HG03060 (cell line): ENCODE results near the gene NAV3.
"Not testable (repeated sequence)": the region's sequence is repeated elsewhere in the genome, so short reads cannot be mapped to it uniquely, and the experiment has no call there.

ENCODE experiments used
- ATAC-seq: cut with Tn5 transposase; IDR thresholded peaks from one replicate; pipeline ENCODE4 v1.9.1; 2021; ENCODE audit warnings: low read depth, moderate number of reproducible peaks; ENCODE audit not compliant: unreplicated experiment

NAV3 gene

DNA sequence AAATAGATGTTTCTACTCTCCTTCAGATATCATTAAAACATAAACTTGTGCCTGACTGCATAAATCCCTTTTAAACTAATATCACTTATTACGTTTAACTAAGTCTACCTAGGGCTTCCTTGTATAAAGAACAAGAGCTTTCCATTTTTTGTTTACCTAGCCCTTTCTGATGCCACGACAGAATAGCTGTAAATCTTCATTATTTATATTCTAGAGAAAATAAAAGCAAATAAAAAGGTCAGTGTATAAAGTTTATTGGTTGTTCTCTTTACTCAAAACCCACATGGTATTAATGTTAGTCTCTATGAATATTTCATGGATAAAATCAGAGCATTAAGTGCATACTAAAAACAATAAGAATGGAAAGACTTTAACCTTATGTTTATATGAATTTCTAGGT, 269.1 kb downstream of the NAV3 start:
- ATAC-seq, result no peak

DNA sequence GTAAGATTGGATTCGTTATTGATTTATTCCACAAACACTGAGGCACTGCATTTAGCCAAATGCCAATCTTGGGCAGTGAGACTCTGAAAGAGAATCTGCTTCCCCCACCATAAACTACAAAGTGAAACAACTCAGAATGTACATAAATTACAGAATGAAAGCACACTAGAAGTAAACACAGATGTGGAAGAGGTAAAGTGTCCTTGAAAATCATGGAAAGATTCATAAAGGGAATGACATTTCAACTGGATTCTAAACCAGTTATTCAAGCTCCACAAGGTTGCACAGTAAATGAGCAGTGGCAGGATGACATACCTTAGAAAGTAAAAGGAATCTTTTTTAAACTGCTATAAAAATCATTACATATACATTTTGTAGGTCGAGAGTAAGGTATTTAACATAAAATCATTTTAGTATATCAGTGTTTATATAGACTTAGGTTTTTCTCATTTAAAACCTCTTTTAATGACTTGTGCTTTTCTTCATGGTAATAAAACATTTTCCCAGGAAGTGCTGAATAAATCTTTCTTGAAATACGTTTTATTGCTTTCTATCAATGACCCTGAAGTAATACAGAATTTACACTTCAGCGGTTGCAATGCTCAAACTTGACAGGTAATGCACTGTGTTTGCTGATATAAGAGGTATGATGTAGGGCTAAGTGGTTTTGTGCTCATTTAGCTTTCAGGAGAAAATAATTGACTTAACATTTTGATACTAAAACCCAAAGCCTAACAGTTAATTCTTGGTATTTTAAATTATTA, 270.6 kb downstream of the NAV3 start:
- ATAC-seq, result no peak

DNA sequence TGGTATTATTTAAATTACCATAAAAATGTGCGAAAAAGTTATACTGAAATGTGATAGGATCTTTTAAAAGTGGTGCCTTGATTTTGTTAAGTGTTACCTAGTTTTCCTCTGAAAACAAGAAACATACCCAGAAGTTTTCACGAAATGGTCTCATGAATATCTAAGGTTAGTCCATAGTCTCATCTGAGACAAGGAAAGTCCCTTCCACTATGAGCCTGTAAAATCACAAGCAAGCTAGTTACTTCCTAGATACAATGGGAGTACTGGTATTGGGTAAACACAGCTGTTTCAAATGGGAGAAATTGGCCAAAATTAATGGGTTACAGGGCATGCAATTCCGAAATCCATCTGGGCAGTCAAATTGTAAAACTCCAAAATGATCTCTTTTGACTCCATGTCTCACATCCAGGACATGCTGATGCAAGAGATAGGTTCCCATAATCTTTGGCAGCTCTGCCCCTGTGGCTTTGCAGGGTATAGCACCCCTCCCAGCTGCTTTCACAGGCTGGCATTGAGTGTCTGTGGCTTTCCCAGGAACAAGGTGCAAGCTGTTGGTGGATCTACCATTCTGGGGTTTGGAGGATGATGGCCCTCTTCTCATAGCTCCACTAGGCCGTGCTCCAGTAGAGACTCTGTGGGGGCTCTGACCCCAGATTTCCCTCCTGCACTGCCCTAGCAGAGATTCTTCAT, 271.4 kb downstream of the NAV3 start:
- no peak for ATAC-seq

DNA sequence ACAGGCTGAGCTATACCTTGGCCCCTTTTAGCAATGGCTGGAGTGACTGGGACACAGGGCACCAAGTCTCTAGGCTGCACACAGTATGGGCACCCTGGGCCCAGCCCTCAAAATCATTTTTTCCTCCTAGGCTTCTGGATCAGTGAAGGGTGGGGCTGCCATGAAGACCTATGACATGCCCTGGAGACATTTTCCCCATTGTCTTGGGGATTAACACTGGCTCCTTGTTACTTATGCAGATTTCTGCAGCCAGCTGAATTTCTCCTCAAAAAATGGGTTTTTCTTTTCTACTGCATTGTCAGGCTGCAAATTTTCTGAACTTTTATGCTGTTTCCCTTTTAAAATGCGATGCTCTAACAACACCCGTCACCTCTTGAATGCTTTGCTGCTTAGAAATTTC, 272.1 kb downstream of the NAV3 start:
- ATAC-seq, result not testable (repeated sequence)

DNA sequence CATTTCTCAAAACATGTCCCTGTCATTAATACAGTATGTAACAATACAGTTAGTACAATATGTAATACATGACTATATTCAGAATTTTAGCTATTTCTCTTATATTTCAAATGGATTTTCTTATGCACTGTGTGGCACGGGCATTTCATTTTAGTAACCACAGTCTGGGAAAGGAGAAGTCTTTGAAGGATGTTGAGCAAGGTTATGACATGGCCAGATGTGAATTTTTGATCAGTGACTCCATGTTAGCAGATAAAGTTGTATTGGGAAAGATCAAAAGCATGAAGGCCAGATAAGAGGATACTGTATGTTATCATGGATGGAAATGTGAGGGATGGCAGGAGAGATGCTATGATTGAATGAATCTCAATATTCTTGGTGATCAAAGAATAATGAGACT, 285.2 kb downstream of the NAV3 start:
- no peak for ATAC-seq

DNA sequence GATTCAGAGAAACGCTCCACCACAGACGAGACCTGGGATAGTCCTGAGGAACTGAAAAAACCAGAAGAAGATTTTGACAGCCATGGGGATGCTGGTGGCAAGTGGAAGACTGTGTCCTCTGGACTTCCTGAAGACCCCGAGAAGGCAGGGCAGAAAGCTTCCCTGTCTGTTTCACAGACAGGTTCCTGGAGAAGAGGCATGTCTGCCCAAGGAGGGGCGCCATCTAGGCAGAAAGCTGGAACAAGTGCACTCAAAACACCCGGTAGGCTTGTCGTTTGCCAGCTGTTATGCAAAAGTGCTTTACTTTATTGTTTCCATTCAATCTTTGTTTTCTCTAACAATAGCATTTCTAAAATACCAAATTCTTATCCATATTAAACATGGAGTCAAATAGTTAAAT, 287.3 kb downstream of the NAV3 start:
- no peak for ATAC-seq

DNA sequence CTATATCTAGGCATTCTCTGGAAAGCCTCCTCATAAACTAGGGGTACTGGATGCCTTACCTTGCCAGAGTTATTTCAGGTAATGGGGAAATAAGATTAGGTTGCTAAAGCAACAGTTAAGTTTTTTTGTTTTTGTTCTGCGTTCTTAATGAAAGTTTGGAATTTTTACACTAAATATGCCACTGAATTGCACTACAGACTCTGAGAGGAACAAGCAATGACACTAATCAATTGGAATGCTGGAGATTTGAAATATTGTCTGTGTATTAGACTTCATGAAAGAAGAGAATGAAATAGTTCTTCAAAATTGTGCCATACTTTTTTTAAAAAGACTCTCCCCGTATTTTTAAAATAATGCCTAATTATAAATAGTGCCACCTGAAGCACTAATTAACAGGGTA, 287.8 kb downstream of the NAV3 start:
- no peak for ATAC-seq

DNA sequence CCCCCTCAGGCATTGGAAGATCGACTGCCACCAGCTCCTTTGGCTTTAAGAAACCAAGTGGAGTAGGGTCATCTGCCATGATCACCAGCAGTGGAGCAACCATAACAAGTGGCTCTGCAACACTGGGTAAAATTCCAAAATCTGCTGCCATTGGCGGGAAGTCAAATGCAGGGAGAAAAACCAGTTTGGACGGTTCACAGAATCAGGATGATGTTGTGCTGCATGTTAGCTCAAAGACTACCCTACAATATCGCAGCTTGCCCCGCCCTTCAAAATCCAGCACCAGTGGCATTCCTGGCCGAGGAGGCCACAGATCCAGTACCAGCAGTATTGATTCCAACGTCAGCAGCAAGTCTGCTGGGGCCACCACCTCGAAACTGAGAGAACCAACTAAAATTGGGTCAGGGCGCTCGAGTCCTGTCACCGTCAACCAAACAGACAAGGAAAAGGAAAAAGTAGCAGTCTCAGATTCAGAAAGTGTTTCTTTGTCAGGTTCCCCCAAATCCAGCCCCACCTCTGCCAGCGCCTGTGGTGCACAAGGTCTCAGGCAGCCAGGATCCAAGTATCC, 288.7 kb downstream of the NAV3 start:
- ATAC-seq, result no peak

DNA sequence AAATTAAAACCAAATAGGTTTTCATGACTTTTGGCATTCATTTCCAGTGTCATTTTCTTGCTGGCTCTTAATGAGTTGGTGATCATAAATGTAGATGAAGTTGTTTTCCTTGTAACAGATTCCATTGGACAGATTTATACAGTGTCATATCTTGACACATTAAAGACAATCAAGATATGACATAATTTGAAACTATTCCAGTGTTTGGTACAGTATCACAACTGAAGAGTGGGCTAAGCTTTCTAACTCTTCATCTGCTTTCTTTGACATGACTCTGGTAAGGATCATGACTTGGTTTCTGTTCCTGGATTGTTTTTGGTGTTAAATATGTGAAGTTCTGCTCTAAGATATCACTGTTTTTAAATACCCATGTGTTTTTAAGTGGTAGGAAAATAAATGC, 289.6 kb downstream of the NAV3 start:
- no peak for ATAC-seq

DNA sequence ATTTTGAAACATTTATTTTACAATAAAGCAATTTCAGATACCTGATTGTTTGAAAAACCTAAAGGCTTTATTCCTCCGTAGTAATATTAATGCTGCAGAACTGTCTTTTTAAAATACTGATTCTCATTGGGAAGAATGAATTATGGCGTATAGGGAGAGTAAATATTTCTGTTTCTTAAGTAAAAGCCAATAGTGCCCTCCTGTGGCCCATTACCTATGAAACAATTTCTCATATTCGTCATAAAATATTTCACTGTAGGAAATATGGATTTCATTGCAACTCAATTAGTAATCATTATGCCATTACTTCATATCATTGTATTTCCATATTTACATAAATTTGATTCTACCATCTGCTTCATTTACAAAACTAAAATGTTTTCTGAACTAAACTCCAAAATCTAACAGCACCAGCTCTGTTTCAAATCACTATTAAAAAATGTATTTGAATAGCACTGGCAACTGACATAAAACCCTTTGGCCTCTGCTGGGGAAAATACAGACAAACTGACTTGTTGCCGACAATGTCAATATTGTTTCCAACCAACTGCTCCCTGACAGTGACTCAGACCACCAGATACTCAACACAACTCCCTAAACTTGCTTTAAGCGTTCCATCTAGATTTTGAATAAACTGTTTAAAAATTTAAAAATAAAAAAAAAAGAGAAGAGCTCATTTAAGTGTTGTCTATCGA, 290.3 kb downstream of the NAV3 start:
- ATAC-seq, result no peak

DNA sequence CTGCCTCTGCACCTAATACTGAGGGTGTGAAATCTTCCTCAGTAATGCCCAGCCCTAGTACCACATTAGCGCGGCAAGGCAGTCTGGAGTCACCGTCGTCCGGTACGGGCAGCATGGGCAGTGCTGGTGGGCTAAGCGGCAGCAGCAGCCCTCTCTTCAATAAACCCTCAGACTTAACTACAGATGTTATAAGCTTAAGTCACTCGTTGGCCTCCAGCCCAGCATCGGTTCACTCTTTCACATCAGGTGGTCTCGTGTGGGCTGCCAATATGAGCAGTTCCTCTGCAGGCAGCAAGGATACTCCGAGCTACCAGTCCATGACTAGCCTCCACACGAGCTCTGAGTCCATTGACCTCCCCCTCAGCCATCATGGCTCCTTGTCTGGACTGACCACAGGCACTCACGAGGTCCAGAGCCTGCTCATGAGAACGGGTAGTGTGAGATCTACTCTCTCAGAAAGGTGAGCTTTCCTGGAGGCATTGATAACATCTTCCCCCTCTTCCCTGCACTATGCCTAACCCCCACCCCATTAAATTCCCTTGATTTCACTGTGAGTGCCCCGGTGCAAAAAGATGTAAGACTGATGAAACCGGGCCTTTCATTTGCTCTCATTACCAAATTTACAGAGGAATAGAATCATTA, 291.4 kb downstream of the NAV3 start:
- ATAC-seq, result no peak

DNA sequence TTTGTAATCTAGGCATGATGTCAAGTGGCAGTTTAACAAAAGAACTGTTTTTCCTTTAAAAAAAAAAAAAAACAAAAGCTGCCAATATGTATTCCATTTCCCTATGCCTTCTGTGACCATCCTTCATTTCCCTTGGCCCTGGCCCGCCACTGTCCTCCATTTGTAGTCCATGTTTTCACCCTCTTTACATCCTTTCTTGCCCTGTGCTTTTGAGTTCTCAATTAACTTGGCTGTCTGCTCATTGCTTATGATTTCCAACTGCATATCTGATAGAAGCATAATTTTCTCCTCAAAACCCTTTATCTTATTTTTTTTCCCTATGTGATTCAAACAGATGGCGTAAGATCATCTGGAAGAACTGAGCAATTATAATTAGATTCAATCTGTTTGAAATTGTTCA, 297.5 kb downstream of the NAV3 start:
- no peak for ATAC-seq

DNA sequence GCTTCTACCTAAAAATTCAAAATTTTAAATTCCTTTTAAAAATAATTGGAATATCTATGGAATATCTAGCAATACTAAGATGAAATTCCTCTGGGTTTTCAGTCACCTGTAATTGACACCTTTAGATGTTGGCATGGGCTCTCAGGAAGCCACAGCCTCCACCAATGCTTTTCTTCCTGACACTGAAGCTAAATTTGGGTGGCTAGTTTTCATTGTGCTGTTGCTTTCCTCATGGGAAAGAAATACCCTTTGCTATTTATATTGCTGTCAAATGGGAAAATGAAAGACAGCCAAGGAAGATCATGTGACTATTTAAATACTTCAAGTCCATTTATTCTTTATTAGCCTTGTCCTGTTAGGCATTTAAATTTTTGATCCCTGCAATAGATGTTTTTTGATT, 313.0 kb downstream of the NAV3 start:
- no peak for ATAC-seq

DNA sequence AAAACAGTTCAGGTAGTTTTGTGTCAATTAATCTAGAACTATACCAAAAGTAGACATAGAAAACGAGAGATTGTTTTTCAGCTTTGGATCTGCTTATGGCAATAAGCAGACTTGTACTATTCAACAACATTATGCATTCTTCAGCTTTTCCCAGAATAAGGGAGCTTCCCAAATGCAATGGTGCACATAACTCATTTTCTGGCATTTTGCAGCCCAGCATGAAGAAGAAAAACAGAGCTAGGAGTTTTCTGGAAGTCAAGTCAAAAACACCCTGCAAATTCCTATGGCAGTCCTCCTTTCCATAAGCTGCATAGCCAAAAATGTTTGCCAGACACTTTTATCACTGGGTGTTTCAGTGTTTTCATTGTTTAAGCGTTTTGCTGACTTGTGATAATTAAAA, 314.7 kb downstream of the NAV3 start:
- ATAC-seq, result no peak

DNA sequence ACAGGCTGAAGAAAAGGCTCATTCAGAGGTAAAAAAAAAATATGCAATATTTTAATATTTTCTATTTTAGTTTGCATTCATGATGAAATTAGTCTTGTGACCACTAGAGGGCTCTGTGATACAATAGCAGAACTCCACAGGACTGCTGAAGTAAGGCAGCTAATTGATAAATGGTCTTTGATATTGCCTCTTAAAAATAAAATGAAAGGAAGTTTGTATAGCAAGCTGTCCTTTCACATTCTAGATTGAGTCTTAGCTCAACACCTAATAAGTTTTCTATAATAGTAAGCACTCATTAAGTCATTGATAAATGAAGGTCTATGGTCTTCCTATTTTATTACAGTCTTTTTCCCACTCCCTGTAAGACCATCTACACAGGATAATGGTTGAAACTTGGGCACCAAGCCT, 315.7 kb downstream of the NAV3 start:
- ATAC-seq, result peak; percentile 67

DNA sequence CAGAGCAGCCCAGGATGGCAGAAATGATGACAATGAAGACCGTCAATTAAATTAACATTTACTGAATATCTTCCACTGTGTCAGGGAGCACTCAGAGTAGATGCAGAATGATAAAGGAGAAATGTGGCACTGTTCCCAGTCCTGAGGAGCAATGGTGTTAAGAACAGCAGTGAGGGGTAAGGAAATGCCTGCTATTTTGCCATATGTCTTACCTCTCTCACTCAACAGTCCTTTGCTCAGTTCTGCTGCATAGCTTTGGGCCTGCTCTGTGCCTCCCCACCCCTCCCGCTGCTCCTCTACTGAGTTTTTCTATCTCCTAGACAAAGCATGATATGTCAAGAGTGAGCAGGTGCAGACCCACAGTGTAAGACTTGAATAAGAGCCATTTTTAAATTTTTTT, 318.8 kb downstream of the NAV3 start:
- ATAC-seq, result no peak

DNA sequence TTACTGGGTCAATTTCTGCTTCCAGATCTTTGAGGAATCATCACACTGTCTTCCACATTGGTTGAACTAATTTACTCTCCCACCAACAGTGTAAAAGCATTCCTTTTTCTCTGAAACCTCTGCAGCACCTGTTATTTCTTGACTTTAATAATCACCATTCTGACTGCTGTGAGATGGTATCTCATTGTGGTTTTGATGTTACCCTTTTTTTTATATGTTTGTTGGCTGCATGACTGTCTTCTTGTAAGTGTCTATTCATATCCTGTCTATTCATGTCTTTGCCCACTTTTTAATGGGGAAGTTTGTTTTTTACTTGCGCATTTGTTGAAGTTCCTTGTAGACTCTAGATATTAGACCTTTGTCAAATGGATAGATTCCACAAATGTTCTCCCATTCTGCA, 324.9 kb downstream of the NAV3 start:
- ATAC-seq, result no peak

DNA sequence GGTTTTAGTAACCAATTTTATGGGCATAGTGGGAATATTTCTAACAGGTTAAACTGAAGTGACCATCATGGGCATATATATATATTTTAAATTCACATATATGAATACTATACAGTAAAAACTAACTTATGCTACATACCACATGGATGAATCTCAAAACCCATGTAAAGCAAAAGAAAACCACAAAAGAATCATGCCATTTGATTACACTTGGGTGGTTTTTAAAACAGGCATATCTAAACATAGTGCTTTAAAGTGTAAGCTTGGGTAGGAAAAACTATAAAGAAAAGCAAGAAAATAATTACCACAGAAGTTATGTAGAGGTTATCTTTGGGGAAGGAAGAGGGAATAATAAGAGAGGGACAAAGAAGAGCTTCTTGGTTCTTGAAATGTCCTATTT, 326.1 kb downstream of the NAV3 start:
- no peak for ATAC-seq

DNA sequence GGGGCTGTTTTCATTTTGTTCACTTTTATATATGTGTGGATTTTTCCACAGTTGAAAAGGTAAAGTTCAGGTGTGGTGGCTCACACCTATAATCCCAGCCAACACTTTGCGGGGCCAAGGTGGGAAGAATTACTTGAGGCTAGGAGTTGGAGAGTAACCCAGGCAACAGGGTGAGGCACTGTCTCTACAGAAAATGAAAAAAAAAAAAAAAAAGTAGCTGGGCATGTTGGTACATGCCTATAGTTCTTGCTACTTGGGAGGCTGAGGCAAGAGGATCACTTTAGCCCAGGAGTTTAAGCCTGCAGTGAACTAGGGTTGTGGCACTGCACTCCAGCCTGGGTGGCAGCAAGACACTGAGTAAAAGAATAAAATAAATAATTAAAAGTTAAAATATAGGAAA, 326.5 kb downstream of the NAV3 start:
- no peak for ATAC-seq

DNA sequence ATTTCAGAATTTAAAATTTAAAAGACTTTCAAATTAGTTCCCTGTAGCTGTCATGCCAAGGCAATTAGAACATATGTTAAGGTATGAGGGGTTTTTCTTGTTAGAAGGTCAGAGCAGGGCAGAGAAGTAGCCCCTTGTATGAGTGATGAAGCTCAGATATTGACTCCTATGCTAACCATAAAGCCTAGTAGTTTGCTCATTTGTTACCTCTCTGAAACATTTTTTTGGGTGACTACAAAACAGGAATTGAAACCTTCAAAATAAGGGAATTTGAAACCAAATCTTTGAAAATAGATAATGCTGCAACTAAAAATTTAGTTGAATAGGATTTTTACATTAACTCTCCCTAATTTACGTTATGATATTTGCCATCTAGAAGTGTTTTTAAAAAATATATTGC, 333.5 kb downstream of the NAV3 start:
- ATAC-seq, result no peak

DNA sequence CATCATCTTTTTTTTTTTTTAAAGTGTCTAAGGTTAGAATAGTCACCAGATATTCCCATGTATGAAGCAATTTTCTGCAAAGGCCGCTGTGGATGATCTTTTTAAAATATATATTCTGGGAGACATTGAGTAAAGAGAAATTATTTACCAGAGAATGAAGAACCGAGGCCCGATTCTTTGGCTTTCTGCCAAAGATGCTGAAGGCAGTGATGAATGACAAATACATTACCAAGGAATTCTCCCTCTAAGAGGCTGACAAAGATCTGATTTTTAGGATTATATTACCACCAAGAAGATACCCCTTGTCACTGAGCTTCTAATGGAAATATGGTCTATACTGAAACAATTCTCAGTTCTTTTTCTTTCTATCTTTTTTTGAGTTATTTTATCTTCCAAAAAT, 336.8 kb downstream of the NAV3 start:
- ATAC-seq, result no peak
